Nephron (organoid): ENCODE data around the gene SUMO2.

Source experiments
- H3K27ac Mint-ChIP-seq, 3 experiments: 2 replicates each; pipeline ENCODE4 v1.8.0; 2020; ENCODE audit warnings: mixed read lengths in 3 of 3, mild to moderate bottlenecking in 2 of 3, moderate library complexity in 1 of 3
- H3K27me3 Mint-ChIP-seq: 2 replicates; pipeline ENCODE4 v1.8.0; 2021; ENCODE audit warnings: low read depth, mild to moderate bottlenecking, moderate library complexity, mixed read lengths
- H3K36me3 Mint-ChIP-seq: 2 replicates; pipeline ENCODE4 v1.8.0; 2020; ENCODE audit warnings: low read depth, mixed read lengths
- H3K4me1 Mint-ChIP-seq: 2 replicates; pipeline ENCODE4 v1.8.0; 2020; ENCODE audit warnings: mixed read lengths
- H3K4me3 Mint-ChIP-seq, 3 experiments: 2 replicates each; pipeline ENCODE4 v1.8.0; 2020; ENCODE audit warnings: mild to moderate bottlenecking in 3 of 3, mixed read lengths in 3 of 3, moderate library complexity in 2 of 3
- H3K9me3 Mint-ChIP-seq: 2 replicates; pipeline ENCODE4 v1.8.0; 2020; ENCODE audit warnings: mixed read lengths
- CTCF ChIP-seq, 3 experiments: fragments of 200-600 bp; sonication (generic); IDR thresholded peaks; one replicate each; pipeline ENCODE4 v1.5.0; 2021; ENCODE audit warnings: antibody characterized with exemption in 3 of 3; ENCODE audit not compliant: unreplicated experiment in 3 of 3

Gene SUMO2

GRCh38 chr17:75227729-75228128 lies 45.0 kb upstream of the SUMO2 start:
- no peak for TF ChIP-seq CTCF (IDR thresholded peaks at IDR 0.05; ENCODE audit: unreplicated experiment in 3 of 3)
- no peak overlapping the region for H3K27ac Mint-ChIP-seq
- no peak overlapping the region for H3K4me3 Mint-ChIP-seq
- peaks cover 71% of the 10 kb centered on the region for H3K36me3 Mint-ChIP-seq
- H3K27me3 Mint-ChIP-seq, result no peaks in the 10 kb centered on the region
- no peaks in the 10 kb centered on the region for H3K4me1 Mint-ChIP-seq
- H3K9me3 Mint-ChIP-seq, result no peaks in the 10 kb centered on the region

- H3K4me1 Mint-ChIP-seq, result no peaks in the 10 kb centered on the region
- H3K36me3 Mint-ChIP-seq, result peaks cover 63% of the 10 kb centered on the region
- H3K27ac Mint-ChIP-seq, result no peak overlapping the region
- TF ChIP-seq CTCF (IDR thresholded peaks at IDR 0.05; ENCODE audit: unreplicated experiment in 3 of 3), result no peak
- H3K27me3 Mint-ChIP-seq, result no peaks in the 10 kb centered on the region
- no peak overlapping the region for H3K4me3 Mint-ChIP-seq
- H3K9me3 Mint-ChIP-seq, result no peaks in the 10 kb centered on the region
These were observed 42.3 kb upstream of the SUMO2 start for GRCh38 chr17:75225016-75225415.

- Mint-ChIP-seq H3K4me3 (no peak overlapping the region), H3K9me3 (no peaks in the 10 kb centered on the region), H3K27ac (no peak overlapping the region), H3K27me3 (no peaks in the 10 kb centered on the region), H3K36me3 (peaks cover 62% of the 10 kb centered on the region), H3K4me1 (no peaks in the 10 kb centered on the region)
- no peak for TF ChIP-seq CTCF (IDR thresholded peaks at IDR 0.05; ENCODE audit: unreplicated experiment in 3 of 3)
These were observed 37.1 kb upstream of the SUMO2 start for GRCh38 chr17:75219815-75220214.

GRCh38 chr17:75218131-75218530 lies 35.4 kb upstream of the SUMO2 start:
- Mint-ChIP-seq H3K4me1 (no peaks in the 10 kb centered on the region), H3K27ac (no peak overlapping the region), H3K27me3 (no peaks in the 10 kb centered on the region), H3K4me3 (no peak overlapping the region), H3K9me3 (no peaks in the 10 kb centered on the region), H3K36me3 (peaks cover 57% of the 10 kb centered on the region)
- TF ChIP-seq CTCF (IDR thresholded peaks at IDR 0.05; ENCODE audit: unreplicated experiment in 3 of 3), result no peak

GRCh38 chr17:75209061-75209460 lies 26.3 kb upstream of the SUMO2 start:
- Mint-ChIP-seq H3K4me1 (peaks cover 9% of the 10 kb centered on the region), H3K4me3 (peak overlapping the region; percentile 55 to 67 (median 63)), H3K27ac (no peak overlapping the region), H3K9me3 (no peaks in the 10 kb centered on the region), H3K27me3 (no peaks in the 10 kb centered on the region), H3K36me3 (peaks cover 25% of the 10 kb centered on the region)
- no peak for TF ChIP-seq CTCF (IDR thresholded peaks at IDR 0.05; ENCODE audit: unreplicated experiment in 3 of 3)

GRCh38 chr17:75208161-75208560 lies 25.4 kb upstream of the SUMO2 start:
- Mint-ChIP-seq H3K36me3 (peaks cover 22% of the 10 kb centered on the region), H3K27ac (peak overlapping the region in 1 of 3 experiments; percentile 43), H3K27me3 (no peaks in the 10 kb centered on the region), H3K4me3 (peak overlapping the region; percentile 68 to 82 (median 80)), H3K4me1 (peaks cover 9% of the 10 kb centered on the region), H3K9me3 (no peaks in the 10 kb centered on the region)
- no peak for TF ChIP-seq CTCF (IDR thresholded peaks at IDR 0.05; ENCODE audit: unreplicated experiment in 3 of 3)
